ENCODE data around the gene SPOCD1.

Gene SPOCD1

DNA sequence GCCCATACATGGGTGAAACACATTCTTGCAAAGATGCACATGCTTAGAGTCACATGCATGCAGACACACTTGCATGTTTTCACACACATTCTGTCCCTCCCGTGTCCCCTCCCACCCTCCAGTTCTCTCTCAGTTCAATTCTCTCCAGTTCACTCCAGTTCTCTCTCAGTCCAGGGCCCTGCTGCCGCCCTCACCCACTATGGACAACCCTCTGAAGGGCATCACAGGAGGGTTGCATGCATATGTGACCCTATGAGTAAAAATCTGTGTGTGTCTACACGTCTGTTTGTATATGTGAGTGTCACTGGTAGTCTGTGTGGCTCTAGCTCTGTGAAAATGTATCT is 29.9 kb downstream of the SPOCD1 start:
- DNase-seq, result no peak

- no peak for DNase-seq
Measured at GRCh38 chr1:31785020-31785946, 30.5 kb downstream of the SPOCD1 start.

DNA sequence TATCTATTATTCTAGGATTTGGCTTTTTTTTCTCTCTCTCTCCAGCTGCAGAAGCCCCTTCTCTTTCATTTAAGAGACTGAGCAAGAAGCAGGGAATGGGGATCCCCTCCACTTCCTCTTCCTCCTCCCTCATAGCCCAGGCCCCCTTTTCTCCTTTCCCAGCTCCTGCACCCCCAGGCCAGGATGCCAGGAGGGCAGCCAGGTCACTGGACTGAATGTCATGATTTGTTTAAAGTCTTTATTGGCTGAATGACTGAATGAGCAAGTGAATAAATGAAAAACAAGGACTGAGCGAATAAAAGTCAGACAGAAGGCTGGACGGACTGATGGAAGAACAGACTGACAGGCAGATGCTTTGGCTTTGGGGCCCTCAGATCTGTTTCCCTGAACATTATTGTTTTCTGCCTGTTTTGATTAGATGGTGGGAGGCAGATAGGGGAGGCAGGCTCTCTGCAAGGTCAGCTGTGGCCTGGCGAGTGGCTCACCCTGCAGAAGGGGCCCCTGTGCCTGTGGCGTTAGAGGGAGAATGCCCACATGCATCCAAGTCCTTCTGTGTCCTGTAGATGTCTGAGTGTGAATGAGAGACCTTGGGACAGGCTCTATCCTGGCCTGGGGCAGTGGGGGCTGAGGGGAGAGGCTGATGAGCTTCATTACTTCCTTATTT is 31.3 kb downstream of the SPOCD1 start:
- DNase-seq, result no peak

- DNase-seq, result no peak
Measured at GRCh38 chr1:31783846-31784245, 32.0 kb downstream of the SPOCD1 start.

GRCh38 chr1:31782421-31783410 is 33.1 kb downstream of the SPOCD1 start:
- DNase-seq, result no peak

DNA sequence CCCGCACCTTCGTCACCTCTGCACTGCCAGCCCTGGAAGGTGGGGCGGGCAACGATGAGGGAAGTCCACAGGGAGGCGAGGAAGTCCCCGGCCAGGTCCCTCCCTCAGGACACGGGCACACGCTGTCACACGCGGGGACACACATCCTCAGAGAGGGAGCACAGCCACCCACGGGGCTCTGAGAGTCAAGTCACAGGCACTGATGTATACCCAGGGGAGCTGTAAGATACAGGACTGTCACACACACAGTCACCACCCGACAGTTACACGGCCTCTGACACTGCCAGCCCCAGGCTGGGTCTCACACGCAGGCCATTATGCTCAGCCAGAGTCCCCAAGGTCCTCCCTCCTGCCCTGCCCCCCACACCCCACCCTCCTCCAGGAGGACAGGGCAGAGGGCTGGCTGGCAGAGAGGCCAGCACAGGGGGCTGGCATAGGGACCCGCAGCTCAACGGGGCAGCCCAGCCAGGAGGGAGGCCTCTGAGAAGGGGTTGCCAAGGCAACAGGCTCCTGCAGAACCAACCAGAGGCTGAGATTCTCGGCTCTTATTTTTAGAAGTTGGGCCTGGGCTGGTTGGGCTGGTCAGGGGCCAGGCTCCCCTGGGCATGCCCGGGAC is 34.0 kb downstream of the SPOCD1 start:
- DNase-seq, result no peak

- no peak for DNase-seq
Measured at GRCh38 chr1:31781138-31781755, 34.6 kb downstream of the SPOCD1 start.

DNA sequence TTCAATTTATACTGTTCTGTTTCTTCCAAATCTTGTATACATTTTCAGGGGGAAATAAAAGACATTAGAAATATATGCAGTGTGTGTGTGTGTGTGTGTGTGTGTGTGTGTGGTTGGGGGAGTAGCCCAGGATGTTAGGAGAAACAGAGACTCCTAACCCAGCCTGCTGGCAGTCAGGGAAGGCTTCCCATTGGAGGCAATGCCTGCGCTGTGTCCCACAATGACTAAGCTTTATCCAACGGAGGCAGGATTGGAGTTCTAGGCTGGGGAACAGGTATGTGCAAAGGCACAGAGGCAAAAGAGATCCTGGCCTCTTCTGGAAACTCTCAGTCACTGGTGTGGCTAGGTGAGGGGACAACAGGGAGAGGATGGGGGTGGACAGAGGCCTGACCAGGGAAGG is 35.2 kb downstream of the SPOCD1 start:
- no peak for DNase-seq

GRCh38 chr1:31779687-31780086 is 36.1 kb downstream of the SPOCD1 start:
- no peak for DNase-seq

- no peak for DNase-seq
Measured at GRCh38 chr1:31778763-31779488, 36.9 kb downstream of the SPOCD1 start.

GRCh38 chr1:31776516-31776915 is 39.3 kb downstream of the SPOCD1 start:
- DNase-seq, result no peak

DNA sequence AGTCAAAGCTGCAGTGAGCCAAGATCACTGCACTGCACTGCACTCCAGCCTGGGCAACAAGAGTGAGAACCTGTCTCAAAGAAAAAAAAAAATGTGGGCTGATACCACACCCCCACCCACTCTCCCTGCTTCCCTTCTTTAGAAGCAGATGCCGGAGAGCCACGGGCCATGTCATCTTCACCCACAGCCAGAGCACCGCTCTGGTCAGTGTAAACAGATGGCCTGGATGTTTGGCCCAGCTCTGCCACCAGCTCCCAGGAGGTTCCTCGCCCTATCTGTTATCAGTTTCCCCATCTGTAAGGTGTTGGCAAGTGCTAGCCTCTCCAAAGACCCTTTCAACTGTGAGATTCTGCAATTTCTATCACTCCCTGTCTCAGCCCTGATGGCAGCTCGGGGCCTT is 39.8 kb downstream of the SPOCD1 start:
- no peak for DNase-seq

- DNase-seq, result no peak
Measured at GRCh38 chr1:31775210-31775999, 40.4 kb downstream of the SPOCD1 start.

- no peak for DNase-seq
Measured at GRCh38 chr1:31774495-31774894, 41.3 kb downstream of the SPOCD1 start.

DNA sequence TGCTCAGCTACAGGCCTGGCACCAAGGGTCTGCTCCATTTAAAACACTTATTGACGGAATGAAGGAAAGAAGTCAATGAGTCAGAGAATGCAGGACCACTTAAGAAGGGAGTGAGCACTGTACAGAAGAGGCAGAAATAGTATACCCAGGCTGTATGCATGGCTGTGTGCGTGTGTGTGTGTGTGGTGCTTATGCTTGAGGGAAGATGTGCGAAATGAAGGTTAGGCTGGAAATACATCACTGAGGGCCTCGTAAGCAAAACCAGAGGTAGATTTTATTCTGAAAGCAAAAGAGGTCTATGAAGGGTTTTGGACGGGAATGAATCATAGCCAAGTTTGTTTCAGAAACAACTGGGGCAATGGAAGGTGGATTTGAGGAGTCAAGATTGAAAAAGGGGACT is 42.0 kb downstream of the SPOCD1 start:
- no peak for DNase-seq

GRCh38 chr1:31772669-31773248 is 43.1 kb downstream of the SPOCD1 start:
- no peak for DNase-seq

DNA sequence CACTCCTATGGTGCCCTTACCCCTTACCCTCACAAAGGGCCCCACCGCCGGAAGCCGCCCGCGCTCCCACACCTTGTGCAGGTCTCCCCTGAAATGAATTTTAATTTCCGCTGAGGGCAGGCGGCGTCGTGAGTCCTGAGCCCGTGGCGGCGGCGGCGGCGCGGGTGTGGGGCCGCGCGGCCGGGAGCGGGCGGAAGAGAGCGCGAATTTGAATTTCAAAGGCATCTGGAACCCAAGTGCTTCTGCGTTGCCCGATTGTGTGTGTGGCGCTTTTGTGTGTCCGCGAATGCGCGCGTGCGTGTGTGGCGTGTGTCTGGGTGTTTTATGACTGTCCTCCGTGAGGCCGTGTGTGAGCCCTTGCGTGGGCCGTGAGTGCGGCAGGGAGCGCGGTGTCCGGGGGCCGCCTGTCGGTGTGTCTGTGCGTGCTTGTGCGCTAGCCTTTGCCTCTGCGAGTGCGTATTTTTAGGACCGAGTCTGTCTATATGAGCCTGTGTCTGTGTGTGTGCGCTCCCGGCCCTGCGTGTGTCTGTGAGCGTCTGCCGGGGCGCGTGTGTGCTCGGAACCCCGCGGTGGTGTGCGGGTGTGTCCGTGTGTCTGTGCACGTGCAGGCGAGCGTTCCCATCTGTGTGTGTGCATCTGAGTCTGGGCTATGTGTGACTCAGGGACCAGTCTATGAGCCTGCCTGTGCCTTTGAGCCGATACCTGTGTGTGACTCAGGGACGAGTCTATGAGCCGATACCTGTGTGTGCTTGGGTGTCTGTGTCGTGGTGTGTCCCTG is 43.7 kb downstream of the SPOCD1 start:
- DNase-seq, result peak in 1 of 4 experiments; percentile 26

- no peak for DNase-seq
Measured at GRCh38 chr1:31769720-31770390, 46.0 kb downstream of the SPOCD1 start.
